ENCODE measurements around the gene PLEKHM1. TPM values are rescaled to one million over a fixed set of nuclear protein-coding genes. Genes with fewer than 3 reads are reported as not detected.

The PLEKHM1 gene
- total and polyA plus RNA-seq, 2 of the 4 experiments (the other 2 are of a cell fraction), result 4.7 to 16.4 TPM

GRCh38 chr17:45411348-45412105 lies 79.0 kb downstream of the PLEKHM1 start:
- Histone ChIP-seq H2AFZ (replicated peaks; ENCODE audit: low read length, poor library complexity) (no peak overlapping the region), H3K18ac (ENCODE audit: low read depth, low read length) (no peak overlapping the region), H3K27me3 (ENCODE audit: control insufficient read depth, insufficient read depth, low read length) (peaks cover 10% of the 10 kb centered on the region; the same call in 1 of the 2 replicates), H4K8ac (ENCODE audit: low read depth in 2 of 2, low read length in 2 of 2) (no peak overlapping the region), H3K9me3 (ENCODE audit: control insufficient read depth, insufficient read depth, low read length) (no peaks in the 10 kb centered on the region), H2BK20ac (ENCODE audit: low read depth, low read length) (no peak overlapping the region), H4K5ac (ENCODE audit: low read depth, low read length) (no peak overlapping the region), H2BK15ac (ENCODE audit: low read depth, low read length) (no peak overlapping the region), H3K79me1 (ENCODE audit: low read depth in 1 of 2, low read length in 2 of 2) (no peaks in the 10 kb centered on the region), H2BK5ac (ENCODE audit: low read depth, low read length, poor library complexity, severe bottlenecking) (no peak overlapping the region), H2AK5ac (ENCODE audit: low read depth, low read length) (no peak overlapping the region), H4K91ac (ENCODE audit: insufficient read depth, low read depth, low read length) (no peak overlapping the region), H3K23ac (ENCODE audit: low read depth, low read length) (no peak overlapping the region), H3K56ac (ENCODE audit: extremely low read depth, insufficient read depth, low read length) (no peak overlapping the region), H3K27ac (ENCODE audit: insufficient read depth, low read length) (no peak overlapping the region), H3K4me1 (ENCODE audit: control insufficient read depth, insufficient read depth, low read length) (peaks cover 2% of the 10 kb centered on the region; the same call in 1 of the 2 replicates), H3K9me1 (ENCODE audit: insufficient read depth, low read length) (no peaks in the 10 kb centered on the region), H3K4ac (ENCODE audit: low read depth, low read length) (no peak overlapping the region), H3K9ac (ENCODE audit: low read depth, low read length) (no peak overlapping the region), H2BK120ac (ENCODE audit: low read depth, low read length) (no peak overlapping the region), H3K4me2 (ENCODE audit: low read depth, low read length) (no peak overlapping the region), H2AK9ac (replicated peaks; ENCODE audit: low read depth, low read length, poor library complexity) (no peak overlapping the region), H3K14ac (replicated peaks; ENCODE audit: low read depth, low read length) (no peak overlapping the region), H3K36me3 (ENCODE audit: control insufficient read depth, insufficient read depth, low read length) (no peaks in the 10 kb centered on the region), H3K4me3 (ENCODE audit: insufficient read depth, low read depth, low read length) (no peak overlapping the region), H4K20me1 (ENCODE audit: insufficient read depth, low read length) (no peaks in the 10 kb centered on the region; the same call in none of the 2 replicates)
- dilution Hi-C loops (cut with HindIII; ENCODE audit: low sequenced_read_pairs, unreplicated experiment) (no loop called here), in situ Hi-C loops (cut with MboI; ENCODE audit: low sequenced_read_pairs) (loop anchor here (25.0 kb wide), 1 partner anchor 426 kb away; the partner anchor contains the start of gene SPPL2C), intact Hi-C loops (cut with micrococcal nuclease) (no loop called here)
- ChIA-PET POLR2A (ENCODE audit: unreplicated experiment) (no interaction called here), CTCF (no interaction called here)
- no TSS peak for BruUV-seq (replicated peaks)
- no peak for DNase-seq
- WGBS, 2 experiments (ENCODE audit: extremely low coverage in 2 of 2, insufficient read length in 1 of 2), result no CpG with 5 or more reads among the region's 5 CpGs
- TF ChIP-seq RFX5 (IDR thresholded peaks at IDR 0.05; ENCODE audit: low read depth, low read length) (no peak), MXI1 (IDR thresholded peaks at IDR 0.05; ENCODE audit: borderline replicate concordance, low read depth, low read length) (no peak), BHLHE40 (IDR thresholded peaks at IDR 0.05; ENCODE audit: low read depth, low read length) (no peak), CTCF (conservative IDR thresholded peaks at IDR 0.05; ENCODE audit: low read depth, low read length) (no peak), SMC3 (IDR thresholded peaks at IDR 0.05; ENCODE audit: low read depth, low read length) (no peak), RCOR1 (IDR thresholded peaks at IDR 0.05; ENCODE audit: insufficient replicate concordance, low read length) (no peak)
- no peak for ATAC-seq (ENCODE audit: low read depth)
